ENCODE data around the gene CROCC.

DNA sequence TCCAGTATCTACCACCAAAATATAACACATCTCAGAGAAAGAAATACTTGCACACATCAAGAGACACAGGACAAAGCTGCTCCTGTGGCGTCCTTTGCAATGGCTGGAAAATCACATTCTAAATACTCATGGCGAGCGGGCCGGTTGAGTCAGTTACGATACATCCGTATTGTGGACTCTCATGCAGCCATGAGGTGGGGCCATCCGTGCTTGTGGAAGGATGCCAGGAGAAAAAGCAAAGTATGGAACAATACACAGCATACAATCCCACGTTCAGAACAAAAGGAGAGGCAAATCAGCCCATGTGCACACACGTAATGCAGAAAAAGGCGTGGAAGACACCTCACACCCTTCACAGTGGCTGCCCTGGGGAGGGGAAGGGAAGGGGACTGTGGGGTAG lies 76.9 kb downstream of the CROCC start:
- TF ChIP-seq, protein P1, sequence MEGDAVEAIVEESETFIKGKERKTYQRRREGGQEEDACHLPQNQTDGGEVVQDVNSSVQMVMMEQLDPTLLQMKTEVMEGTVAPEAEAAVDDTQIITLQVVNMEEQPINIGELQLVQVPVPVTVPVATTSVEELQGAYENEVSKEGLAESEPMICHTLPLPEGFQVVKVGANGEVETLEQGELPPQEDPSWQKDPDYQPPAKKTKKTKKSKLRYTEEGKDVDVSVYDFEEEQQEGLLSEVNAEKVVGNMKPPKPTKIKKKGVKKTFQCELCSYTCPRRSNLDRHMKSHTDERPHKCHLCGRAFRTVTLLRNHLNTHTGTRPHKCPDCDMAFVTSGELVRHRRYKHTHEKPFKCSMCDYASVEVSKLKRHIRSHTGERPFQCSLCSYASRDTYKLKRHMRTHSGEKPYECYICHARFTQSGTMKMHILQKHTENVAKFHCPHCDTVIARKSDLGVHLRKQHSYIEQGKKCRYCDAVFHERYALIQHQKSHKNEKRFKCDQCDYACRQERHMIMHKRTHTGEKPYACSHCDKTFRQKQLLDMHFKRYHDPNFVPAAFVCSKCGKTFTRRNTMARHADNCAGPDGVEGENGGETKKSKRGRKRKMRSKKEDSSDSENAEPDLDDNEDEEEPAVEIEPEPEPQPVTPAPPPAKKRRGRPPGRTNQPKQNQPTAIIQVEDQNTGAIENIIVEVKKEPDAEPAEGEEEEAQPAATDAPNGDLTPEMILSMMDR (IDR thresholded peaks at IDR 0.05), result no peak
- no peak for TF ChIP-seq POLR2A (IDR thresholded peaks at IDR 0.05)
